Vein endothelial cell (primary cell): ENCODE data around the gene CCDC74B. TPM values are rescaled to one million over a fixed set of nuclear protein-coding genes. Genes with fewer than 3 reads are reported as not detected.

ENCODE experiments used
- small RNA-seq: library from RNA; depleted of rRNA; stranded (forward); fragments of <200 nt; gene quantifications from one replicate; pipeline ENCODE3, GENCODE V24; 2012
- total RNA-seq: library from RNA; depleted of rRNA; stranded (reverse); fragments of >200 nt; gene quantifications from 2 replicates; pipeline ENCODE4 v1.2.3, GENCODE V29; 2012

The CCDC74B gene
- total RNA-seq = 0.65 and 2.9 TPM in 2 replicates

DNA sequence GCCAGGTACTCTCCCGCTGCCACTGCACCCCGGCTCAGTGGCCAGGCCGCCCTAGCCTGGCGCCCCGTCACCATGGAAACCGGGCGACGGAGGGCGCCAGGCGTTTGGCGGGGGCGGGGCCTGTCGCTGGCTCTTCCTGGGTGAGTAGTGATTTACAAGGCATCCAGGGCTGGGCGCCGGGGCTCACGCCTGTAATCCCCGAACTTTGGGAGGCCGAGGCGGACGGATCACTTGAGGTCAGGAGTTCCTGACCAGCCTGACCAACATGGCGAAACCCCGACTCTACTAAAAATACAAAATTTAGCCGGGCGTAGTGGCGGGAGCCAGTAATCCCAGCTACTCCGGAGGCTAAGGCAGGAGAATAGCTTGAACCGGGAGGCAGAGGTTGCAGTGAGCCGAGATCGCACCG, at the start of gene CCDC74B:
CCDC74B (minus strand) TSS at position 107 of the 409 bp plus-strand sequence. CDS start 116 bp downstream, outside the sequence.

DNA sequence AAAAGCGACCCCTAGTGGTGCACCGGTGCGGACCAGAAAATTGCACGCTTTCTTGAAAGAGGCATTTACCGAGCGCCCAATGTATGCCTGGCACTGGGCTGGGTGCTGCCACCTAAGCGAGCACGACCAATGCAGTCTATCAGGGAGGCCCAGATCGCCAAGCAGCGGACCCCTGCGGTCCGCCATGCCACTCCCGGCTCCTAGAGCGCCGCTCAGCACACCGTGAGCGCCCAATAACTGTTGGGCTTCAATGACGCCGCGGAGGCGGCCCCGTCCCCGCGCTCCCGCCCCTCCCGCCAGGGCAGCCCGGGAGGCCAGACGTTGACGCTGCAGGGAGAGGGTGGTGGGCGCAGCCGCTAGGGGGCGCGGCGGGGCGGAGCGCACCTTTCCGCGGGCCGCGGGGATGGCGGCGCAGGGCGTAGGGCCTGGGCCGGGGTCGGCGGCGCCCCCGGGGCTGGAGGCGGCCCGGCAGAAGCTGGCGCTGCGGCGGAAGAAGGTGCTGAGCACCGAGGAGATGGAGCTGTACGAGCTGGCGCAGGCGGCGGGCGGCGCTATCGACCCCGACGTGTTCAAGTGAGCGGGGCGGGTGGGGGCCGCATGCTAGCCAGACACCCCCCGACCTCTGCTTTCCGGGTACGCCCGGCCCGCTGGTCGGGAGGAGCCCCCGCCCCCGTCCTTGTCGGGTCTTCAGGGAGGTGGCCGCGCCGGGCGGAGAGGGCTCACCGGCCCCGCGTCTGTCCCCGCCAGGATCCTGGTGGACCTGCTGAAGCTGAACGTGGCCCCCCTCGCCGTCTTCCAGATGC, 37.2 kb upstream of the CCDC74B start, which contains the start of gene MZT2B:
MZT2B (plus strand) TSS at position 383 of the 803 bp plus-strand sequence; CDS start at position 404, 21 bp downstream.

GRCh38 chr2:130181325-130181879, 36.5 kb upstream of the CCDC74B start, which contains the start of gene SMPD4:
TSS of gene SMPD4 (minus strand) at chr2:130181602. CDS start at chr2:130176592, 5,010 bp downstream.

DNA sequence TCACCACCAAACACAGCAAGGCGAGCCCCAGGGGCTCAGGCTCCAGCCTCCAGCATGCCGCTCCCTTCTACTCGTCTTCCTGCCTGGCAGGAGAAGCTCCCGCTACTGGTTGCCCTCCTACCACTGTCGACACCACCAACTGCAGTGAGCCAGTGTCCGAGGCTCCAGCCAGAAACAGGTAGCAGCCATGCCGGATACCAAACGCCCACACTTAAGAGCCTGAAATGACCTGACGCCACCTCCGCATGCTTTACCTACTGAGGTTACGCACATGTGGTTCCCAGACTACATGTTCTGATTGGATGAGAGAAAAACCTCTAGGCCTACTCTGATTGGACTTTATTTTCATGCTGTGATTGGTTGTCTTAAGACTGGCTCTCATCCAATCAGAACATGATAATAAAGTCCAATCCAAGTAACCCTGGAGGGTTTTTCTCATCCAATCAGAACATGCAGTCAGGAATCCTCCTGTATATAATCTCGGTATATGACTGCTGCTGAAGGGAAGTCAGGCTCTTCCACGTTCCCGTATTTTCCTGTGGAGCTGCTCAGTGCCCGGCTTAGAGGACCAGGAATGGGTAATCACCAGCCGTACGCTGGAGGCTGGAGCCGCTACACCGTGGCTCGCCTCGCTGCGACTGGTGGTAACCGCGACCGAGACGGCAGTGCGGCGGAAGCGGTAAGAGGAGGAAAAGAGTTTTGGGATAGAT, 15.6 kb downstream of the CCDC74B start, which contains the start of gene POTEF:
POTEF (minus strand) TSS at position 103 of the 710 bp plus-strand sequence. CDS start 8,707 bp downstream, outside the sequence.

Small RNAs within 50 kb of the gene (small RNA-seq; reads per million reads assigned to genes)
- gene RNU6-1049P = not detected

Other genes starting within 250 kb of the CCDC74B start
- gene RAB6C, start 165.4 kb downstream of the CCDC74B start, total RNA-seq = not detected in 2 replicates
- 0.29 and 0.33 TPM in 2 replicates for gene POTEF, start 15.9 kb downstream of the CCDC74B start, total RNA-seq
- 32.3 and 35.6 TPM in 2 replicates for gene SMPD4, start 36.5 kb upstream of the CCDC74B start, total RNA-seq
- gene MZT2B, start 37.1 kb upstream of the CCDC74B start, total RNA-seq = 92.4 and 151 TPM in 2 replicates
- gene TUBA3E, start 53.3 kb upstream of the CCDC74B start, total RNA-seq = not detected in 2 replicates
- gene IMP4, start 197.8 kb upstream of the CCDC74B start, total RNA-seq = 92.4 and 104 TPM in 2 replicates
- 25.1 and 28.1 TPM in 2 replicates for gene PTPN18, start 210.9 kb upstream of the CCDC74B start, total RNA-seq